ENCODE data around the gene GNAS-AS1. TPM values are rescaled to one million over a fixed set of nuclear protein-coding genes. Genes with fewer than 3 reads are reported as not detected.

GNAS-AS1 gene
- total RNA-seq, 1 experiment from 2014 or later = 0.11 TPM

DNA sequence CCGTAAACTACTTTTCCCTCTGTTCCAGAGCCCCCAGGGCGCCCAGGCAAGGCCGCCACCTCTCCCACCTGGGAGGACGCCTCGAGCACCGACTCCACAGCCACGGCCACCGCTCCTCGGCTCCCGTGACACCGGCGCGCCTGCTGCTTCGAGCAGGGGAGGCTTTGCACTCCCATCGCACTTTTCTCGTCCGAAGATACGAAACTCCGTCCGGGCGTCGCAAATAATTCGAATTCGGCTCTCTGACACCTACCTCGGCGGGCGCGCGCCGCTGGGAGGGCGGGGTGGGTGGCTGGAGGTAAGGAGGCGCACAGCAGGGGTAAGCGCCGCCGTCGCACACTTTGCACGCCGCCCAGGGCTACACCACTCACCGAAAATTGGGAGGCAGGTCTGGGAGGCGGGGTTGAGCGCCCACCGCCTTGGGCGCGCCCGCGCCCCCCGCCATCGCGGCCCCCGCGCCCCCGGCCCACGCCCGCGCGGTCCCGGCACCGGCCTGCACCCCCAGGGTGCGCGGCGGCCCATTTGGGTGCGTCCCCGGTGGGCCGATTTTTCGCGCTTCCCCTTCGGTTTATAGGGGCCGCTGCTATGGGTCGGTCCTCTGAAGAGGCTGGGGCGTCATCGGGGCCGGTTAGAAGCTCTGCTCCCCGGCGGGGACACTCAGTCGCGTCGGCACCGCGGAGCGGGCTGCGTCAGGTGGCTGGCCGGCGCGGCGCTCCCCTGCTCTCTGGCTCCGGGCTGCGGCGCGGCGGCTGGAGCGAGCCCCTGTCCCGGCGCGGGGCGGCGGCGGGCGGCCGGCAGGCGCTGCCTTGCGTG is 38.0 kb upstream of the GNAS-AS1 start:
- peak; percentile 65 for ATAC-seq

DNA sequence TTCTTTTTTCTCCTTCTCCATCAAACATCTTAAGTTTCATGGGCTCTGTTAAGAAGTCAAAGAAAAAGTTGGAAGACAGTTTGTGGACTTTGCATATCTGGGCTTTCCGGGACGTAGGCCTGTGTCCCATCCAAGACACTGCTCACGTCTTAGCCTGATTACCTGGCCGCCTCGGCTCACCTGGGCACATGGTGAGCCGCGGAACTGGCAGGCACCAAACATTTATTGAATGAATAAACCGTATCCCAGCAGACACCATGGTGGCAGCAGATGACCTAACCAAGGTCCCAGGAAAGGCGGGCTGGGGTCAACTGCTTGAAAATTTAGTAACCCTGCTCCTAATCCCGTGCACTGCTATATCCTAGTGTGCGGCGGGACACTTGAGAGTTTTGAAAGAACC is 37.4 kb upstream of the GNAS-AS1 start:
- Histone ChIP-seq H3K4me1 (ENCODE audit: insufficient read depth, low read length) (peaks cover 18% of the 10 kb centered on the region), H3K4me3 (ENCODE audit: low read length) (peak overlapping the region; percentile 81), H3K27me3 (ENCODE audit: low read length) (no peaks in the 10 kb centered on the region), H3K36me3 (ENCODE audit: low read depth, low read length) (no peaks in the 10 kb centered on the region), H3K4me2 (ENCODE audit: low read length) (peak overlapping the region; percentile 68), H3K9me2 (replicated peaks; ENCODE audit: low read length) (no peaks in the 10 kb centered on the region), H3K27ac (ENCODE audit: low read length) (no peak overlapping the region), H3K9ac (ENCODE audit: low read length) (peak overlapping the region; percentile 87), H3F3A (ENCODE audit: low read length, unreplicated experiment) (no peaks in the 10 kb centered on the region), H3K79me2 (ENCODE audit: low read length) (peaks cover 26% of the 10 kb centered on the region), H3K9me3 (ENCODE audit: low read length) (no peaks in the 10 kb centered on the region), H4K20me1 (ENCODE audit: low read length) (no peaks in the 10 kb centered on the region), H2AFZ (ENCODE audit: low read length) (peak overlapping the region; percentile 66)
- intact Hi-C loops (cut with micrococcal nuclease) = loop anchor here (5.0 kb wide), 1 partner anchor 236 kb away; the partner anchor contains the start of gene STX16
- ChIA-PET CTCF (no interaction called here), POLR2A (ENCODE audit: unreplicated experiment) (no interaction called here)
- DNase-seq (no peak), ATAC-seq (no peak)
- TF ChIP-seq EZH2phosphoT487 (IDR thresholded peaks at IDR 0.05; ENCODE audit: borderline replicate concordance, low read length) (no peak), EZH2 (IDR thresholded peaks at IDR 0.05; ENCODE audit: low read length, unreplicated experiment) (no peak)
- TF ChIP-seq, protein P1, sequence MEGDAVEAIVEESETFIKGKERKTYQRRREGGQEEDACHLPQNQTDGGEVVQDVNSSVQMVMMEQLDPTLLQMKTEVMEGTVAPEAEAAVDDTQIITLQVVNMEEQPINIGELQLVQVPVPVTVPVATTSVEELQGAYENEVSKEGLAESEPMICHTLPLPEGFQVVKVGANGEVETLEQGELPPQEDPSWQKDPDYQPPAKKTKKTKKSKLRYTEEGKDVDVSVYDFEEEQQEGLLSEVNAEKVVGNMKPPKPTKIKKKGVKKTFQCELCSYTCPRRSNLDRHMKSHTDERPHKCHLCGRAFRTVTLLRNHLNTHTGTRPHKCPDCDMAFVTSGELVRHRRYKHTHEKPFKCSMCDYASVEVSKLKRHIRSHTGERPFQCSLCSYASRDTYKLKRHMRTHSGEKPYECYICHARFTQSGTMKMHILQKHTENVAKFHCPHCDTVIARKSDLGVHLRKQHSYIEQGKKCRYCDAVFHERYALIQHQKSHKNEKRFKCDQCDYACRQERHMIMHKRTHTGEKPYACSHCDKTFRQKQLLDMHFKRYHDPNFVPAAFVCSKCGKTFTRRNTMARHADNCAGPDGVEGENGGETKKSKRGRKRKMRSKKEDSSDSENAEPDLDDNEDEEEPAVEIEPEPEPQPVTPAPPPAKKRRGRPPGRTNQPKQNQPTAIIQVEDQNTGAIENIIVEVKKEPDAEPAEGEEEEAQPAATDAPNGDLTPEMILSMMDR (conservative IDR thresholded peaks at IDR 0.05; ENCODE audit: low read depth, low read length) = no peak
- TSS peak; percentile 67 for BruUV-seq (replicated peaks)

More for the DNA sequence above, 38.0 kb upstream of the GNAS-AS1 start:
- Histone ChIP-seq H3K9me3 (ENCODE audit: low read length) (no peaks in the 10 kb centered on the region), H4K20me1 (ENCODE audit: low read length) (peaks cover 6% of the 10 kb centered on the region), H3K4me3 (ENCODE audit: low read length) (peak overlapping the region; percentile 81), H3K9me2 (replicated peaks; ENCODE audit: low read length) (no peaks in the 10 kb centered on the region), H3K79me2 (ENCODE audit: low read length) (peaks cover 33% of the 10 kb centered on the region), H3K4me2 (ENCODE audit: low read length) (peak overlapping the region; percentile 93), H3K27me3 (ENCODE audit: low read length) (no peaks in the 10 kb centered on the region), H3K36me3 (ENCODE audit: low read depth, low read length) (no peaks in the 10 kb centered on the region), H3K27ac (ENCODE audit: low read length) (no peak overlapping the region), H3F3A (ENCODE audit: low read length, unreplicated experiment) (no peaks in the 10 kb centered on the region), H3K4me1 (ENCODE audit: insufficient read depth, low read length) (peaks cover 24% of the 10 kb centered on the region), H2AFZ (ENCODE audit: low read length) (peak overlapping the region; percentile 66), H3K9ac (ENCODE audit: low read length) (peak overlapping the region; percentile 87)
- CTCF ChIA-PET = no interaction called here
- no TSS peak for BruUV-seq (replicated peaks)
- intact Hi-C loops (cut with micrococcal nuclease) = loop anchor here (5.0 kb wide), 1 partner anchor 236 kb away; the partner anchor contains the start of gene STX16
- TF ChIP-seq, protein P1 (conservative IDR thresholded peaks at IDR 0.05; ENCODE audit: low read depth, low read length) = no peak
- TF ChIP-seq EZH2 (IDR thresholded peaks at IDR 0.05; ENCODE audit: low read length, unreplicated experiment) = no peak
- no peak for TF ChIP-seq EZH2phosphoT487 (IDR thresholded peaks at IDR 0.05; ENCODE audit: borderline replicate concordance, low read length)
- peak; percentile 83 for DNase-seq
- POLR2A ChIA-PET (ENCODE audit: unreplicated experiment) = no interaction called here

DNA sequence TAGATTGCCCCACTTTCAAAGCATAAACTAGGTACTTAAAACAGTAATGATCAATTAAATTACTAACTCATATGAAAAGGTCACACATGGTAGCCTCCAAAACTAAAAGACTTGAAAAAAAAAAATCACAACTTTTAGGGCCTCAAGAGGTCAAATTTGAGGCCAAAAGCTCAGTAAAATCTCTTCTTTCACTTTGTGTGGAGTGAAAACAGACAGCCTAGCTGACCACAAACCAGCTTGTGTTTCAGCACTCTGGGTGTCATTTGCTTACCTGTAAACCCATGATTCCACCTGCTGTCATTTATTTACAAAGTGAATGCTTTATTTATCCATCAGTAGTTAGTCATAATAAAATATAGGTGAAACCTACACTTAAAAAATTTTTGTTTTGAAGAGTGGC is 35.8 kb upstream of the GNAS-AS1 start:
- intact Hi-C loops (cut with micrococcal nuclease) = loop anchor here (5.0 kb wide), 1 partner anchor 234 kb away; the partner anchor contains the start of gene STX16
- ATAC-seq = no peak
- Histone ChIP-seq H3K4me2 (ENCODE audit: low read length) (peak overlapping the region; percentile 68), H3K9ac (ENCODE audit: low read length) (no peak overlapping the region), H3K27ac (ENCODE audit: low read length) (no peak overlapping the region), H3K79me2 (ENCODE audit: low read length) (peaks cover 14% of the 10 kb centered on the region), H3K4me3 (ENCODE audit: low read length) (no peak overlapping the region), H3F3A (ENCODE audit: low read length, unreplicated experiment) (no peaks in the 10 kb centered on the region), H3K36me3 (ENCODE audit: low read depth, low read length) (no peaks in the 10 kb centered on the region), H4K20me1 (ENCODE audit: low read length) (no peaks in the 10 kb centered on the region), H3K4me1 (ENCODE audit: insufficient read depth, low read length) (peaks cover 18% of the 10 kb centered on the region), H3K9me2 (replicated peaks; ENCODE audit: low read length) (no peaks in the 10 kb centered on the region), H3K27me3 (ENCODE audit: low read length) (no peaks in the 10 kb centered on the region), H2AFZ (ENCODE audit: low read length) (no peak overlapping the region), H3K9me3 (ENCODE audit: low read length) (no peaks in the 10 kb centered on the region)
- TF ChIP-seq EZH2 (IDR thresholded peaks at IDR 0.05; ENCODE audit: low read length, unreplicated experiment) (no peak), EZH2phosphoT487 (IDR thresholded peaks at IDR 0.05; ENCODE audit: borderline replicate concordance, low read length) (no peak)
- TF ChIP-seq, protein P1 (conservative IDR thresholded peaks at IDR 0.05; ENCODE audit: low read depth, low read length) = no peak
- BruUV-seq (replicated peaks) = no TSS peak
- ChIA-PET CTCF (interaction anchor here (0.6 to 1.2 kb wide), 2 partner anchors 16 to 676 kb away, joined by 3 to 4 read pairs; no protein-coding TSS in a partner anchor), POLR2A (ENCODE audit: unreplicated experiment) (no interaction called here)
- DNase-seq = peak; percentile 53
